H9 (cell line): ENCODE results near the gene FAM204A. TPM values are rescaled to one million over a fixed set of nuclear protein-coding genes. Genes with fewer than 3 reads are reported as not detected.

ENCODE experiments used
- DNase-seq: peaks from one replicate; pipeline ENCODE4 v3.0.0-alpha.2; 2017
- H2AFZ ChIP-seq: one replicate; pipeline ENCODE4 v1.6.1; 2013; ENCODE audit warnings: mild to moderate bottlenecking, low read length, control low read depth, moderate library complexity
- H2AK5ac ChIP-seq: 2 replicates; pipeline ENCODE4 v1.6.1; 2013; ENCODE audit warnings: low read length, control low read depth, mixed read lengths; ENCODE audit not compliant: insufficient read length
- H2BK120ac ChIP-seq: one replicate; pipeline ENCODE4 v1.6.1; 2013; ENCODE audit warnings: low read depth, mild to moderate bottlenecking, low read length, control low read depth, inconsistent platforms; ENCODE audit not compliant: poor library complexity, severe bottlenecking
- H2BK12ac ChIP-seq: 2 replicates; pipeline ENCODE4 v1.6.1; 2013; ENCODE audit warnings: low read length, control low read depth, mixed read lengths, low read depth; ENCODE audit not compliant: insufficient read length
- H2BK15ac ChIP-seq: 2 replicates; pipeline ENCODE4 v1.6.1; 2013; ENCODE audit warnings: low read depth, low read length, control low read depth
- H2BK20ac ChIP-seq: one replicate; pipeline ENCODE4 v1.6.1; 2013; ENCODE audit warnings: low read depth, mild to moderate bottlenecking, low read length, control low read depth, inconsistent platforms; ENCODE audit not compliant: poor library complexity, severe bottlenecking
- H2BK5ac ChIP-seq: 2 replicates; pipeline ENCODE4 v1.6.1; 2013; ENCODE audit warnings: low read length, control low read depth, mixed read lengths; ENCODE audit not compliant: insufficient read length
- H3K14ac ChIP-seq: 2 replicates; pipeline ENCODE4 v1.6.1; 2013; ENCODE audit warnings: low read length, control low read depth; ENCODE audit not compliant: insufficient read depth
- H3K18ac ChIP-seq: 2 replicates; pipeline ENCODE4 v1.6.1; 2013; ENCODE audit warnings: low read depth, mild to moderate bottlenecking, mixed read lengths, low read length, control low read depth; ENCODE audit not compliant: insufficient read length
- H3K23ac ChIP-seq: 2 replicates; pipeline ENCODE4 v1.6.1; 2013; ENCODE audit warnings: low read length, control low read depth, mixed read lengths, low read depth; ENCODE audit not compliant: insufficient read length
- H3K23me2 ChIP-seq: 2 replicates; pipeline ENCODE4 v1.6.1; 2013; ENCODE audit warnings: low read depth, mild to moderate bottlenecking, mixed read lengths, low read length, control low read depth; ENCODE audit not compliant: insufficient read length, poor library complexity, severe bottlenecking
- H3K27ac ChIP-seq: 2 replicates; pipeline ENCODE4 v1.5.1; 2013; ENCODE audit warnings: low read length, control low read depth, mixed read lengths, low read depth; ENCODE audit not compliant: insufficient read length
- H3K27me3 ChIP-seq: 2 replicates; pipeline ENCODE4 v1.6.1; 2013; ENCODE audit warnings: low read length, control low read depth, inconsistent platforms; ENCODE audit not compliant: insufficient read depth
- H3K4ac ChIP-seq: 2 replicates; pipeline ENCODE4 v1.6.1; 2013; ENCODE audit warnings: low read depth, mild to moderate bottlenecking, control low read depth, inconsistent platforms, low read length, moderate library complexity
- H3K4me1 ChIP-seq: 2 replicates; pipeline ENCODE4 v1.6.1; 2013; ENCODE audit warnings: low read length, control low read depth, inconsistent platforms; ENCODE audit not compliant: insufficient read depth
- H3K4me2 ChIP-seq: 2 replicates; pipeline ENCODE4 v1.6.1; 2013; ENCODE audit warnings: low read length, control low read depth, mixed read lengths; ENCODE audit not compliant: insufficient read length, insufficient read depth
- H3K56ac ChIP-seq: 2 replicates; pipeline ENCODE4 v1.6.1; 2013; ENCODE audit warnings: low read depth, mild to moderate bottlenecking, mixed read lengths, low read length, control low read depth; ENCODE audit not compliant: insufficient read length
- H3K79me1 ChIP-seq: 2 replicates; pipeline ENCODE4 v1.6.1; 2013; ENCODE audit warnings: low read depth, mild to moderate bottlenecking, moderate library complexity, low read length, control low read depth, inconsistent platforms; ENCODE audit not compliant: insufficient read depth, poor library complexity, severe bottlenecking
- H3K79me2 ChIP-seq: 2 replicates; pipeline ENCODE4 v1.6.1; 2013; ENCODE audit warnings: low read length, control low read depth, inconsistent platforms; ENCODE audit not compliant: insufficient read depth
- H3K9ac ChIP-seq: 2 replicates; pipeline ENCODE4 v1.6.1; 2013; ENCODE audit warnings: low read length, control low read depth, mixed read lengths; ENCODE audit not compliant: insufficient read length; ENCODE audit errors: extremely low read depth
- H3K9me3 ChIP-seq: one replicate; pipeline ENCODE4 v1.6.1; 2013; ENCODE audit warnings: low read depth, low read length, inconsistent platforms; ENCODE audit not compliant: control insufficient read depth
- H3T11ph ChIP-seq: one replicate; pipeline ENCODE4 v1.6.1; 2013; ENCODE audit warnings: mild to moderate bottlenecking, low read length, control low read depth, inconsistent platforms
- H4K20me1 ChIP-seq: one replicate; pipeline ENCODE4 v1.6.1; 2013; ENCODE audit not compliant: control insufficient read depth, insufficient read length, insufficient read depth
- H4K5ac ChIP-seq: 2 replicates; pipeline ENCODE4 v1.6.1; 2013; ENCODE audit warnings: low read depth, mild to moderate bottlenecking, mixed read lengths, low read length, control low read depth; ENCODE audit not compliant: insufficient read length
- H4K8ac ChIP-seq: replicated peaks from 2 replicates; pipeline ENCODE4 v1.6.1; 2013; ENCODE audit warnings: low read length, control low read depth, mixed read lengths, low read depth; ENCODE audit not compliant: insufficient read length
- H4K91ac ChIP-seq: 2 replicates; pipeline ENCODE4 v1.6.1; 2013; ENCODE audit warnings: low read depth, mild to moderate bottlenecking, moderate library complexity, mixed read lengths, low read length, control low read depth; ENCODE audit not compliant: insufficient read length
- H3K27ac Mint-ChIP-seq, 3 experiments: 2 replicates in 2 of 3; 3 replicates in 1 of 3; pipeline ENCODE4 v1.8.0; 2020 to 2021; ENCODE audit warnings: mixed read lengths in 3 of 3, mild to moderate bottlenecking in 1 of 3, moderate library complexity in 1 of 3
- H3K27me3 Mint-ChIP-seq: 2 replicates; pipeline ENCODE4 v1.8.0; 2021; ENCODE audit warnings: low read depth, mild to moderate bottlenecking, moderate library complexity, mixed read lengths
- H3K36me3 Mint-ChIP-seq, 3 experiments: 2 replicates in 2 of 3; 3 replicates in 1 of 3; pipeline ENCODE4 v1.8.0; 2020 to 2021; ENCODE audit warnings: low read depth in 3 of 3, mixed read lengths in 3 of 3; ENCODE audit not compliant: insufficient read depth in 1 of 3
- H3K4me1 Mint-ChIP-seq, 2 experiments: 2 replicates each; pipeline ENCODE4 v1.8.0; 2020; ENCODE audit warnings: mixed read lengths in 2 of 2
- H3K4me3 Mint-ChIP-seq, 2 experiments: 2 replicates in 1 of 2; 3 replicates in 1 of 2; pipeline ENCODE4 v1.8.0; 2020 to 2021; ENCODE audit warnings: mild to moderate bottlenecking in 2 of 2, mixed read lengths in 2 of 2, moderate library complexity in 1 of 2
- H3K9me3 Mint-ChIP-seq, 2 experiments: 2 replicates in 1 of 2; 3 replicates in 1 of 2; pipeline ENCODE4 v1.8.0; 2020; ENCODE audit warnings: mild to moderate bottlenecking in 2 of 2, mixed read lengths in 2 of 2, moderate library complexity in 1 of 2
- CTCF ChIP-seq: fragments of 200-600 bp; sonication (generic); conservative IDR thresholded peaks from 3 replicates; pipeline ENCODE4 v1.8.0; 2021; ENCODE audit warnings: antibody characterized with exemption, mild to moderate bottlenecking
- WGBS: extraction: QIAGEN DNeasy Blood & Tissue Kit; methylation state at CpG from one replicate; pipeline ENCODE4 v1.1.7; 2013; ENCODE audit warnings: missing lambda C conversion rate, low lambda C conversion rate, mixed read lengths; ENCODE audit not compliant: insufficient read length; ENCODE audit errors: extremely low coverage; 5-methylcytosine and 5-hydroxymethylcytosine counted together
- total RNA-seq: library from RNA; stranded (reverse); gene quantifications from 2 replicates; pipeline ENCODE4 v1.2.1, GENCODE V29; 2021

The FAM204A gene
- total RNA-seq, 1 experiment from 2014 or later: 42.5 TPM

GRCh38 chr10:118262538-118262937, 79.6 kb downstream of the FAM204A start:
- Histone ChIP-seq H4K5ac (no peak overlapping the region), H2BK5ac (no peak overlapping the region), H3K4ac (no peak overlapping the region), H2AK5ac (no peak overlapping the region), H3K14ac (no peak overlapping the region), H4K8ac (no peak overlapping the region), H2BK20ac (no peak overlapping the region), H3K27ac (no peak overlapping the region), H3K56ac (no peak overlapping the region), H3K9ac (no peak overlapping the region), H3K79me2 (no peaks in the 10 kb centered on the region), H3K27me3 (peaks cover 52% of the 10 kb centered on the region), H2BK15ac (no peak overlapping the region), H3K23ac (no peak overlapping the region), H3K9me3 (no peaks in the 10 kb centered on the region), H3K18ac (no peak overlapping the region), H2BK12ac (no peak overlapping the region), H2AFZ (no peak overlapping the region), H3K23me2 (no peaks in the 10 kb centered on the region), H3K4me2 (no peak overlapping the region), H3T11ph (no peak overlapping the region), H4K20me1 (no peaks in the 10 kb centered on the region), H4K91ac (no peak overlapping the region), H2BK120ac (no peak overlapping the region), H3K79me1 (no peaks in the 10 kb centered on the region), H3K4me1 (no peaks in the 10 kb centered on the region; the same call in 1 of the 2 replicates)
- no peak overlapping the region for H3K4me3 Mint-ChIP-seq
- H3K27ac Mint-ChIP-seq: no peak overlapping the region
- no peaks in the 10 kb centered on the region; a peak in 1 of 7 replicates for H3K36me3 Mint-ChIP-seq
- H3K9me3 Mint-ChIP-seq: no peaks in the 10 kb centered on the region; a peak in 1 of 5 replicates
- peaks cover 75% of the 10 kb centered on the region for H3K27me3 Mint-ChIP-seq
- H3K4me1 Mint-ChIP-seq: peaks cover 38 to 50% of the 10 kb centered on the region in 2 experiments
- TF ChIP-seq CTCF: no peak
- DNase-seq: no peak
- WGBS: no CpG with 5 or more reads among the region's 3 CpGs
